ENCODE measurements around the gene SYNE3.

Gene SYNE3

DNA sequence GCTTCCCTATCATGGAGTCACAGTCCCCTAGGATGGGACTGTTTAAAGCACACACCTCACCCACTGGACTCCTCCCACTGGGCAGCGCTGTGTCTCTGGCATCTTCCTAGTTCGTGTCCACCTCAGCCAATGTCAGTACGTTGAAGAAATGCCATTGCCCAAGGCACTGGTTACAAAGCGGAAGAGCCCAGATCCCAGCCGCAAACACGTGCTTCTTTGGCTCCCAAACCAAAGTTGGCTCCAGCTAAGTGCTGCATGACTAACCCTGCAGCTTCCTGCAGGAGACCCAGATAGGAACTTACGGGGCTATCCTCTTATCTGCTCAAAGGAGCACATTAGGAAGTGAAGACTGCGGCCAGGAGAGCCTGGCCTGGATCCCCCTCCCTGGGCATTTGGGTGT, 9.3 kb downstream of the SYNE3 start:
- DNase-seq (ENCODE audit: low read depth, low spot score): no peak

DNA sequence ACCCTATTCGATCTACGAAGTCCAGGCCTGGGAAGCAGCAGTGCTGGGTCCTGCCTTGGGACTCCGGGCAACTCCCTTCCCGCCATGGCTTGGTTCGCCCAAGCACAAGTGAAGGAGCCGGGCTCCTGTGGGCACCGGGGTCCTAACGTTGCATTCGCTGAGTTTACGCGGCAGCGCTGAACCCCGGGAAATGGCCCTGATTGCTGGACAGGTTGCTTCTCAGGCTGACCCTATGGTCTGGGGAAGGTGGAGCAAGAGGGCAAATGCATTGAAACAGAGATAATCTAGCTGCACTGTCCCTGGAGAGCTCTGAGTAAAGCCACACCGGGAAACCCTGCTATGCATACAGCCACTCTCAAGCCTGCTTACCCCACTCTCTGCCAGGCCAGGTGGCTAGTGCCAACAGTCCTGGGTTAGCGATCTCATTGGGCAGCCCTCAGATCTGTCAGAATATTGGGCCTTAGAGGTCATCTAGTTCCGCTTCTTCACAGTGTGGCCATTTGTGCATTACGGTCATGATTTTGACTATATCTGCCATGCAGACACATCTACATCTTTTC, 11.3 kb downstream of the SYNE3 start:
- DNase-seq (ENCODE audit: low read depth, low spot score): no peak

DNA sequence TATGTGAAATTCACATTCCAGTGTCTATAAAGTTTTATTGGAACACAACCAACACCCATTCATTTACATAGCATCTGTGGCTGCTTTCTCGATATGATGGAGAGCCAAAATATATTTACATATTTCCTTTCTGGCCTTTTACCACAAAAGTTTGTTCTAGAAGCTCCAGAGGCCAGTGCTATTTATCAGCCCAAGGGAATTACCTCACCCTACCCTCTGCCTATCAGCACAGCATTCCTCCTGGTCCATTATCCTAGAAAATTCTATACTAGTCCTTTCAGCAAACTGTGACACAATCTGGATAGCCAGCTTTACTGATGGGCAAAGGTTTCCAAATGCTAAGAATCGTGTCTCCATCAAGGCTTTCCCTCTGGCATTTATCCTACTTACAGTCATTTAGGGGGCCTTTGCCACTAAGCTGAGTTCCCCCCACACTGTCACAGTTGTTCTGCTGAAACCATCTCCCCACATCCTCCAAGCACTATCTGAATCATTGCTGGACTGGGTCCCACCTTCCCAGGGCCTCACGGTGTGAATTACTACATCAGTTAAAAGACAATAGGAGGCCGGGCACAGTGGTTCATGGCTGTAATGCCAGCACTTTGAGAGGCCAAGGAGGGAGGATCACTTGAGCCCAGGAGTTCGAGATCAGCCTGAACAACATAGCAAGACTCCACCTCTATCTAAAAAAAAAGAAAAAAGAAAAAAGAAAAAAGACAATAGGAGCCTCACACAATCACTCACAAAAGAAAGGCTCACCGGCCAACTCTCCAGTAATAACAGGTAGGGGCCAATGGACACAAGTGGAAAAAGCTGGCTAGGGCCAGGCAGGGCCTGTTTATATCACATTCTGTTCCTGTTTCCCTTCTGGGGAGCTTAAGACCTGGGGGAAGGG, 12.1 kb downstream of the SYNE3 start:
- DNase-seq (ENCODE audit: low read depth, low spot score): no peak

DNA sequence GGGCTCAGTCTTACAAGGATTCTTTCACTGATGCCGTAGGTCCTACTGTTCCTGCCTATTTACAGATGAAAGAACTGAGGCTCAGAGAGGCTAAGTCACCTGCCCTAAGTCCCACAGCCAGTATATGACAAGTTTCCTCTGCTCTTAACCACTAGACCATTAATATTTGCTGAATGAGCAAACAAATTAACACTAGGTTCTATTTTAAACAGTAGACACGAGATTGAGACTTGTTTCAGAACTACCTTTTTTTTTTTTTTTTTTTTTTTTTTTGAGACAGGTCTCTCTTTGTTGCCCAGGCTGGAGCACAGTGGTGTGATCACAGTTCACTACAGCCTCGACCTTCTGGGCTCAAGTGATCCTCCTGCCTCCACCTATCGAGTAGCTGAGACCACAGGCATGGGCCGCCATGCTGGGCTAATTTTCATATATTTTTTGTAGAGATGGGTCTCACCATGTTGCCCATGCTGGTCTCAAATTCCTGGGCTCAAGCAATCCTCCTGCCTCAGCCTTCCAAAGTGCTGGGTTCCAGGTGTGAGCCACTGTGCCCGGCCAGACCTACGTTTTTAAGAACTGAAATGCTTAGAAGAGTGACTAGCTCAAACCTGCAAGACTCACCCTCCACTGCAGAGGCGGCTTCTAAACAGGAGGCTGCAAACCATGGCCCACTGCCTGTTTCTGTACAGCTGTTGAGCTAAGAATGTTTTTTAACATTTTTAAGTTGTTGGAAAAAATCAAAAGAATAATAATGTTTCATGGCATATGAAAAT, 12.9 kb downstream of the SYNE3 start:
- no peak for DNase-seq (ENCODE audit: low read depth, low spot score)

DNA sequence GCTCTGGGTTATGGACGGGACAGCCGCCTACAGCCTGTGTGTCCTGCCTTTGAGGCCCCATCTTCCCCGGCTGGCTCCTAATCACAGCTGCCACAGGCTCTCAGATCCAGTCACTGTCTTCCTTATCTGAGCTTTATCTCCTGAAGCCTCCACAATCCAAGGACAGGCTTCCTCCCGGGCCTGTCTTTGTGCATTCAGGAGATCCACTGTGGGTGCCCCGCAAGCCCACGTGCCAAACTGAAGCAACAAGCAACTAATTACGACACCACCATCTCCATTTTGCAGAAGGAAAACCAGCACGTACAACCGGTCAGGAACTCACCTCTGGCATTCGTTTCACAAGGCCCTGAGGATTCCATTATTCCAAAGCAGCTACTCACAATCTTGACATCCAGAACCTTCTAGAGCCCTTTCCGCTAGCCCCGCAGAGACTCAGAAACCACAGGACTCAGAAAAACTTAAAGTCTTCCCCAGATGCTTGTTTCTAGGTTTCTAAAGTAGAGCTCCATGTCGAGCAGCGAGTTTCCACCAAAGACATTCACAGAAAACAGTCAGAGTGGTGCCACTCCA, 14.0 kb downstream of the SYNE3 start:
- no peak for DNase-seq (ENCODE audit: low read depth, low spot score)

- DNase-seq (ENCODE audit: low read depth, low spot score): no peak
Observed at GRCh38 chr14:95500772-95501401, 15.6 kb downstream of the SYNE3 start.

DNA sequence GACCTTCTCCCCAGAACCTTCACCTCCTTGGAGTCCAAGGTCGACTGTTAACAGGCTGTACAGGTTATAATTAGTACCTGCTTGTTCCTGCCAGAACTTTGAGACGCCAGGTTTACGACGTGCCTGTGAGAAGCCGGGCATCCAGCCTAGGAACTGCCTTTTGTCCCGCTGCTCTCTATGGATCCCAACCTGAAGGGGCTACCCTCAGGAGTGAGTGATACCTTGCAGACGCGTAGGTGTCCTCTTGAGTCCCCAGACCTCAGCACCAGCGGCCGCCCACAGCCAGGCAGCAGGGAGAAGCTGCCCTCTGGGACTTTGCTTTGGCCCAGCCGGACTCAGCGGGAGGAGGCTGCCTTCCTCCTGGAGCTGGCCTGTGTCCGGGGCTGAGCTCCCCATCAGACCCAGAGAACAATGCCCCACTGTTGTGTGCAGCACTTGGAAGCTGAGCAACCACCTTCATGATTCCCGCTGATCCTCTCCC, 16.2 kb downstream of the SYNE3 start:
- no peak for DNase-seq (ENCODE audit: low read depth, low spot score)

DNA sequence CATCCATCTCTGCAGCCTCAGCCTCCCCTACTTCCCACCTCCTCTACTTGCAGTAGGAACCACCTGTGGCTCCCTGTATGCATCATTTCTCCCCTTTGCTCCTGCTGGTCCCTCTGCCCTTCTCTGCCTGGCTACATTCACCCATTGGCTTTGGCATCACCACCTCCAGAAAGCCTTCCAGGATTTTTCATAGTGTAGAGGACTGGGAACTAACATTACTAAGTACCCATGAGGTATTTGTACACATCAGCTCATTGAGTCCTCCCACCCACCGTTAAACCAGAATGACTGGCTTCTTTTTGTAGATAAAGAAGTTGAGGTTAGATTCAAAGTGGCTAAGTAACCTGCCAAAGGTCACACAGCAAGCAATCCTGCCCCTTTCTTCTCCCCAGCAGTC, 17.1 kb downstream of the SYNE3 start:
- DNase-seq (ENCODE audit: low read depth, low spot score): no peak

DNA sequence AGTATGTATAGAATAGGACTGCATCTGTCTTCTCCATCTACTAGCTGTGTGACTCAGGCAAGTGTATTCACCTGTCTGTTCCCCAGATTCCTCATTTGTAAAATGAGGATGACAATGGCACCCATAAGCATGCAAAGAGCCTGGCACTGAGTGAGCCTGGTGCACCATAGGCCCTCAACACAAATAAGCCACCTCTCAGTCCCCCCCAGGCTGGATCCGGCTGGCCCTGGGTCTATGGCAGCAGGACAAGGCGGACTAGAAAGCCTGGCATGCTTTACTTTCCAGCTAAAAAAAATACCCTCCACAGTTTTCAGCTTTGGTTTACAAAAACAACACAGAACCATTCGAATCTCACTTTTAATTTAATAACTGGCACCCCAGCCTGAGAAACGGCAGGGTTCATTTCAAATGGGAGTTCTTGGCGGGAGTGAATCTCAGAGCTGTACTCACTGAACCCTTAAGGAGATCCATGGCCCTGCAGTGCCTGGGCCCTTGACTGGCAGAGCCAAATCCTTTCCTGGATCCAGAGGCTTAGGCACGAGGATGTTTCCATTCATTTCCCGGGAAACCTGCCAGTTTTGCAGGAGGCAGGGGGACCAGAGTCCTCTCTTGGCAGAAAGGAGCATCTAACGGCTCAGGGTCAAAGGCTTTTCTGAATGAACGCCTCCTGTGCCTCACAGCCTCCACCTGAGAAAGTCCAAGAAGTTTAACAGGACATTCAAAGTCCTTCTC, 17.7 kb downstream of the SYNE3 start:
- DNase-seq (ENCODE audit: low read depth, low spot score): no peak

GRCh38 chr14:95497561-95498011, 18.9 kb downstream of the SYNE3 start:
- DNase-seq (ENCODE audit: low read depth, low spot score): no peak

DNA sequence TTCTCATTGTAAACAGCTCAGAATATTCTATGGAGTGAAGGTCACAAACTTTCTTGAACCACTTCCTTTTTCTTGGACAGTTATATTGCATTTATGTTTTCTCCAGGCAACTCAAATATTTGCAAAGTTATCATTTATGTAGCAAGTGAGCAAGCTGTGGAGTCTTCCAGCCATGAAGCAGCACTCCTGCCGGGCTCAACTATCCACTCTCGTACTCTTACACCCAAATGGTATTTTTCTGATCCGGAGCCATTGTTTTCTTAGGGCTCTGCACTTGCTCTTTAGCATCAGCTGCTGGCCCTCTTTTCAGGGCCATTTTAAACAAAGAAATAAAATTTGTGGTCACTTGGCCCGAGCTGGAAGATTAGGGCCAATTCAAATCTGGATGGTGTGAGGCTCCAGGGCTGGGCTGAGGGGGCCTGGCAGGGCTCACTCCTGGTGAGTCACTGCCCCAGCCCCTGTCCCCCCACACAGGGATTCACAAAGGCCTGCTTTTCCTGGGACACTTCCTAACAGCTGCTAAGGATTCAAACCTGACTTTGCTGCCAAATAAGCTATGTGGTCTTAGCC, 19.7 kb downstream of the SYNE3 start:
- DNase-seq (ENCODE audit: low read depth, low spot score): peak; percentile 53

GRCh38 chr14:95496111-95496681, 20.3 kb downstream of the SYNE3 start:
- no peak for DNase-seq (ENCODE audit: low read depth, low spot score)

- no peak for DNase-seq (ENCODE audit: low read depth, low spot score)
Observed at GRCh38 chr14:95495538-95496025, 20.9 kb downstream of the SYNE3 start.

DNA sequence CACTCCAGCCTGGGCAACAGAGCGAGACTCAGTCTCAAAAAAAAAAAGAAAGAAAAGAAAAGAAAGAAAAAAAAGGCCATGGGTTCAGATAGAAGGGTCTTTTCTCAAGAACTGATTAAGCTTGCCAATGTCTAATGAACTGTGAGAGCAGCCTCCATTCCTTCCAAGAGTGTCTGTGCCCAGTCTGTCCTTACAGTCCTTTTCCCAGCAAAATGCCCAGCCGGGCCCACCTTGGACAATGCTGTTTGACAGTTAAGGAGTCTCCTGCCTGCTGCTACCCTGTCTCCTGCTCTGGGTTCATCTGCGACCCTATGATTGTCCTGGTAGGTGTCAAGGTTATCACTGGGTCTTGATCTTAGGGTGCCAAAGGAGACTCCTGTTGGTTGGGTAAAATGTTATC, 21.4 kb downstream of the SYNE3 start:
- no peak for DNase-seq (ENCODE audit: low read depth, low spot score)

- no peak for DNase-seq (ENCODE audit: low read depth, low spot score)
Observed at GRCh38 chr14:95494456-95494855, 22.0 kb downstream of the SYNE3 start.

GRCh38 chr14:95493976-95494375, 22.5 kb downstream of the SYNE3 start:
- DNase-seq (ENCODE audit: low read depth, low spot score): no peak

- no peak for DNase-seq (ENCODE audit: low read depth, low spot score)
Observed at GRCh38 chr14:95493503-95493902, 22.9 kb downstream of the SYNE3 start.

- no peak for DNase-seq (ENCODE audit: low read depth, low spot score)
Observed at GRCh38 chr14:95491936-95492608, 24.4 kb downstream of the SYNE3 start.

- no peak for DNase-seq (ENCODE audit: low read depth, low spot score)
Observed at GRCh38 chr14:95490727-95491451, 25.6 kb downstream of the SYNE3 start.
